Hepatocyte (in vitro differentiated cells): ENCODE measurements around the gene CT47C1.

Source experiments
- EZH2 ChIP-seq: fragments of 200-600 bp; sonication (generic); IDR thresholded peaks from 2 replicates; pipeline ENCODE4 v1.6.1; 2016; ENCODE audit warnings: antibody characterized with exemption, mild to moderate bottlenecking, borderline replicate concordance
- EZH2phosphoT487 ChIP-seq: fragments of 200-600 bp; sonication (generic); IDR thresholded peaks from one replicate; pipeline ENCODE4 v1.6.1; 2018; ENCODE audit warnings: antibody characterized with exemption, mild to moderate bottlenecking, low read depth, moderate library complexity; ENCODE audit not compliant: unreplicated experiment, severe bottlenecking

DNA sequence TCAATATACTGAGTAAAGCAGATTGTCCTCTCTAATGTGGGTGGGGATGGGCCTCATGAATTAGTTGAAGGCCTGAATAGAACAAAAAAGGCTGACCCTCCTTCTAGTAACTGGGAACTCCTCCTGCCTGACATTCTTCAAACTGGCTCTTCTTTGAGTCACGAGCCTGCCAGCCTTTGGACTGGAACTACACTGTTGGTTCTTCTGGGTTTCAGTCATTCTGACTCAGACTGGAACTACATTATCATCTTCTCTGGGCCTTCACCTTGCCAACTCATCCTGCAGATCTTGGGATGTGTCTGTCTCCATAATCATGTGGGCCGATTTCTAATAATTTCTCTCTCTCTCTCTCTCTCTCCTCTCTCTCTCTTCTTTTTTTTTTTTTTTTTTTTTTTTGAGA, 26.9 kb upstream of the CT47C1 start:
- TF ChIP-seq EZH2phosphoT487 = no peak
- TF ChIP-seq EZH2 = no peak
